DMS53 treated with DMSO at 0.1 percent for 48 hours (cell line): ENCODE data around the gene PGM5.

ENCODE experiments used
- DNase-seq: peaks from one replicate; lab custom pipeline; 2025; ENCODE audit not compliant: unreplicated experiment; lab: John Stamatoyannopoulos, UW

PGM5 gene

GRCh38 chr9:68577774-68578591, 221.6 kb downstream of the PGM5 start:
- DNase-seq = no peak
